Activated naive CD8-positive, alpha-beta T cell treated with anti-CD3 and anti-CD28 coated beads, Interleukin-2, amount 10 ng/mL, durations not matched to agents 7 days and 5 days (primary cell): Measurements from ENCODE around the gene NAALADL2. TPM values are rescaled to one million over a fixed set of nuclear protein-coding genes. Genes with fewer than 3 reads are reported as not detected.
"Not testable (repeated sequence)": the region's sequence is repeated elsewhere in the genome, so short reads cannot be mapped to it uniquely, and the experiment has no call there.

ENCODE experiments used
- ATAC-seq: fragments of 150-1000 bp; cut with Tn5 transposase; one replicate; pipeline ENCODE4 v1.10.0; 2021; ENCODE audit warnings: low read depth, moderate library complexity
- POLR2A ChIA-PET: fragments of 350-600 bp; sonication (Branson Sonifier 250); formaldehyde crosslinking; loops from one replicate; lab custom pipeline; 2021; ENCODE audit warnings: antibody characterized with exemption; lab: Charles Lee
- DNase-seq: peaks from one replicate; pipeline ENCODE4 v3.0.0; 2021
- H3K27ac Mint-ChIP-seq: one replicate; pipeline ENCODE4 v1.8.0; 2022; ENCODE audit warnings: mild to moderate bottlenecking, mixed read lengths
- H3K27me3 Mint-ChIP-seq: one replicate; pipeline ENCODE4 v1.8.0; 2022; ENCODE audit warnings: mild to moderate bottlenecking, moderate library complexity, mixed read lengths
- H3K36me3 Mint-ChIP-seq: one replicate; pipeline ENCODE4 v1.8.0; 2021; ENCODE audit warnings: mild to moderate bottlenecking, mixed read lengths
- H3K4me1 Mint-ChIP-seq: one replicate; pipeline ENCODE4 v1.8.0; 2021; ENCODE audit warnings: mixed read lengths
- H3K4me3 Mint-ChIP-seq: one replicate; pipeline ENCODE4 v1.8.0; 2022; ENCODE audit warnings: mild to moderate bottlenecking, moderate library complexity, mixed read lengths
- H3K9me3 Mint-ChIP-seq: one replicate; pipeline ENCODE4 v1.8.0; 2021; ENCODE audit warnings: mixed read lengths
- total RNA-seq, 2 experiments: library from RNA; stranded (reverse); gene quantifications; one replicate each; pipeline ENCODE4 v1.2.3, GENCODE V29; 2021

NAALADL2 gene
- total RNA-seq, 2 experiments from 2014 or later = not detected

DNA sequence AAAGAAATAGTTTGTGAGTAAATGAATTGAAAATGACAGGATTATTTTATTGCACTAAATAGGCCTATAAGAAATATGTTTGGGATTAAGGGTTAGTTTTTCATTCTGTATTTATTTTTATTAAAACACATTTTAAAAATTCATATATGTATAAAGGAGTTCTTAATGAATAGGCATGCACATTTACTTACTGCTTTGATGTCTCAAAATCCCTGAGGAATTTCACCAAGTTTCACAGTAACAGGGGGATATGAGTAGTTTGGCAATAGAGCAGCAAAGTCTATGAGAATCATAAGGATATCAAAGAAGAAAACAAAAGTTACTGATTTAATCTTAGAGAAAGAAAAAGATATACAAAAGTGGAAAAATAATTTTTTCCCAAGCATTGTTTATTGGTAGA is 411.7 kb downstream of the NAALADL2 start:
- Mint-ChIP-seq H3K4me1 (no peaks in the 10 kb centered on the region), H3K27me3 (no peaks in the 10 kb centered on the region), H3K27ac (no peak overlapping the region), H3K36me3 (no peaks in the 10 kb centered on the region), H3K4me3 (no peak overlapping the region), H3K9me3 (no peaks in the 10 kb centered on the region)
- DNase-seq = no peak
- ATAC-seq = no peak
- POLR2A ChIA-PET = no interaction called here

DNA sequence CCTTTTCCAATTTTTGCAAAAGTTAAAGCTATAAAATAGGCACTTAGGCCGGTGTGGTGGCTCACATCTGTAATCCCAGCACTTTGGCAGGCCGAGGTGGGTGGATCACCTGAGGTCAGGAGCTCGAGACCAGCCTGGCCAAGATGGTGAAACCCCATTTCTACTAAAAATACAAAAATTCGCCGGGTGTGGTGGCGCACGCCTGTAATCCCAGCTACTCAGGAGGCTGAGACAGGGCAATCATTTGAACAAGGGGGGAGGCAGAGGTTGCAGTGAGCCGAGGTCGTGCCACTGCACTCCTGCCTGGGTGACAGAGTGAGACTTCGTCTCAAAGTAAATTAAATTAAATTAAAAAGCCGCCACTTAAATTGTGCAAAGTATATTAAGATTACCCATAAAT is 412.3 kb downstream of the NAALADL2 start:
- H3K27ac Mint-ChIP-seq, ATAC-seq, H3K9me3 Mint-ChIP-seq, DNase-seq, H3K36me3 Mint-ChIP-seq, H3K4me3 Mint-ChIP-seq, POLR2A ChIA-PET, H3K27me3 Mint-ChIP-seq, H3K4me1 Mint-ChIP-seq: not testable (repeated sequence)

DNA sequence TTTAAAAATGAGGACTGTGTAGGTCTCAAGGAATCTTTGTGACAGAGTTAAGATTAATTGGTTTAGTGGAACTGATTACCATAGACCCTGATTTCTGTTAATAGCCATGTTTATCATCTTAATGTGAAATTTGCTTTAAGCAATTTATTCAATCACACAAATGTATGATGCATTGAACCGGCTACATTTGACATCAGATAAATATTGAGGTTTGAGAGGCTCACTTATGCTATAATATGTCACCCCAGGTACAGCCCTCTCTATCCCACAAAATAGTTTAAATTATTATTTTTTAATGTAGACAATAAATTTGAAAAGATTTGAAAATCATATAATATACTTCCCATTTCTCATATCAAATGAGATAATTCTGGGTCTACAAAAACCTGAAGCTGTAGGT is 413.3 kb downstream of the NAALADL2 start:
- Mint-ChIP-seq H3K27ac (no peak overlapping the region), H3K9me3 (no peaks in the 10 kb centered on the region), H3K4me1 (no peaks in the 10 kb centered on the region), H3K36me3 (no peaks in the 10 kb centered on the region), H3K4me3 (no peak overlapping the region), H3K27me3 (no peaks in the 10 kb centered on the region)
- ATAC-seq (no peak), DNase-seq (no peak)
- POLR2A ChIA-PET = no interaction called here

DNA sequence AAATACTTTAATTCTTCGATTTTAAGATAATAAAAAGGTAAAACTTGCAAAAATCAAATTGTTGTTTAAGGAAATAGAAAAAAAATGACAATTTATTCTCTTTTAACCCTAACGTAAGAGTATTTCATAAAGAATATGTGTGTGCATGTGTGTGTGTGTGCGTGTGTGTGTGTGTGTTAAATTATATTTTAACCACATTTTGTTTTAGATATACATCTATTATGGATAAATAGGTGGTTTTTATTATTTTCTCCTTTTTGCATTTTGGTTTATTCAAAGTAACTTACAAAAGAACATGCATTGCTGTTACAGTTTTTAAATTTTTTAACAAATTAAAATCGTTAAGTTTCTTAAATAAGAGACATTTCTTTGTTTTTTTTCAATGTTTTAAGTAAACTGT is 414.4 kb downstream of the NAALADL2 start:
- Mint-ChIP-seq H3K36me3 (no peaks in the 10 kb centered on the region), H3K4me1 (no peaks in the 10 kb centered on the region), H3K4me3 (no peak overlapping the region), H3K27ac (no peak overlapping the region), H3K9me3 (no peaks in the 10 kb centered on the region), H3K27me3 (no peaks in the 10 kb centered on the region)
- no peak for DNase-seq
- no peak for ATAC-seq
- POLR2A ChIA-PET = no interaction called here

DNA sequence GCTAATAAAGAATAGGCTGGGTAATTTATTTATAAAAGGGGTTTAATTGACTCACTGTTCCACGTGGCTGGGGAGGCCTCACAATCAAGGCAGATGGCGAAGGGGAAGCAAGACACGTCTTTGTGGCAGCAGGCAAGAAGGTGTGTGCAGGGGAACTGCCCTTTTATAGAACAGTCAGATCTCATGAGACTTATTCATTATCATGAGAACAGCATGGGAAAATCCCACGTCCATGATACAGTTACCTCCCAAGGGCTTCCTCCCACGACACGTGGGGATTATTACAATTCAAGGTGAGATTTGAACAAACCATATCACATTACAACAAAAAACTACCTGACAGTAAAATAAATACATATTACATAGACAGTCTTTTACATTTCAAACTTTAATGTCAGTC is 414.9 kb downstream of the NAALADL2 start:
- no peak for ATAC-seq
- no peak for DNase-seq
- Mint-ChIP-seq H3K9me3 (no peaks in the 10 kb centered on the region), H3K36me3 (no peaks in the 10 kb centered on the region), H3K4me1 (no peaks in the 10 kb centered on the region), H3K27ac (no peak overlapping the region), H3K27me3 (no peaks in the 10 kb centered on the region), H3K4me3 (no peak overlapping the region)
- POLR2A ChIA-PET = no interaction called here

DNA sequence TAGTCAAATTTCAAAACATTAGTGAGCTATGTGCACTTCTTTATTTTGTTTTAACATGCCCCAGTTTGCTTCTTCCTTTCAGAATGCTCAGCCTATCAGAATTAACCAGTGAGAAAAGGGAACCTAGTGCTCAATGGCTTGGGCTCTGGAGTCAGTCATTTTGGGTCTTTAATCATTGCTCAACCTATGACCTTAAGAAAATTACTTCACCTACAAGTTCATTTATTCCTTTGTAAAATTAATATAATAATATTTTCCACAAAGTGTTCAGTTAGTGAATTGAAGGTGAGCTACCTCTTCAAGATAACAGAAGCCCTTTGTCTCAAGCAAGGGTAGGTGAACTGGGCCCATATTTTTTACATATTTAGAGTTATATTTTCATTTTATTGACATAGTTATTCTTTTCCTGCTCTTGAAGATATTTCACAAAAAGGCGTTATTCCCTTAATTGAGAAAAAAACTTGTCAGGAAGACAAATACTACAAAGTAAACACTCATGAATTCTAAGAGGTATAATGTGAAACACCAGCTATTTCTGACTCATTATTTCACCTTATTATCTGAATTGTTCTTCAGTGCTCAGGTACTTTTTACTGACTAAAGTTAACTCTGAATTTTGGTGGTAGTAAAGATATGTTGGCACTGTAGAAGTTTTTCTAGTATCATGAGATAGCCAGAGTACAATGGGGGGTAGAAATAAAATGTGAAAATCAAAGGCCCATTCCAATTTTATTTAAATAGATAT is 415.5 kb downstream of the NAALADL2 start:
- no peaks in the 10 kb centered on the region for H3K36me3 Mint-ChIP-seq
- H3K27me3 Mint-ChIP-seq = no peaks in the 10 kb centered on the region
- DNase-seq (no peak), ATAC-seq (no peak)
- H3K9me3 Mint-ChIP-seq = no peaks in the 10 kb centered on the region
- no peaks in the 10 kb centered on the region for H3K4me1 Mint-ChIP-seq
- POLR2A ChIA-PET = no interaction called here
- no peak overlapping the region for H3K27ac Mint-ChIP-seq
- H3K4me3 Mint-ChIP-seq = no peak overlapping the region

DNA sequence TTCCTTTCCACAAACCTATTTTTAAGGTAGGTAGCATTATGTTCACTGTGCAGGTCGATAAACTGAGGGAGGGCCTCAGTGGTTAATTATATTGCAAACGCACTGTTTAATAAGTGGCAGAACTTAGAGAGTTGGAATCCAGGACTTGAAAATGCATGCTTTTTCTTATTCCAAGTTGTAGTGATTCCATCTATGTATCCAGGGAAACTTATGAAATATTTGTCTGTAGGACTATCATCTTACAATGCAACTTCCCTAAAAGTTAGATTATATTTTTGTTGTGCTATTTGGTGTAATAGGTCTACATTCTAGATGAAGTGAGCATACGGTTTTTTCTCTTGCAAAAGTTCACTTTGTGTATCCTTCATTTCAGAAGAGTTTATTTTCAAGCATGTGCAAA is 419.5 kb downstream of the NAALADL2 start:
- Mint-ChIP-seq H3K27me3 (no peaks in the 10 kb centered on the region), H3K4me3 (no peak overlapping the region), H3K9me3 (no peaks in the 10 kb centered on the region), H3K27ac (no peak overlapping the region), H3K36me3 (no peaks in the 10 kb centered on the region), H3K4me1 (no peaks in the 10 kb centered on the region)
- POLR2A ChIA-PET = no interaction called here
- DNase-seq (no peak), ATAC-seq (no peak)

DNA sequence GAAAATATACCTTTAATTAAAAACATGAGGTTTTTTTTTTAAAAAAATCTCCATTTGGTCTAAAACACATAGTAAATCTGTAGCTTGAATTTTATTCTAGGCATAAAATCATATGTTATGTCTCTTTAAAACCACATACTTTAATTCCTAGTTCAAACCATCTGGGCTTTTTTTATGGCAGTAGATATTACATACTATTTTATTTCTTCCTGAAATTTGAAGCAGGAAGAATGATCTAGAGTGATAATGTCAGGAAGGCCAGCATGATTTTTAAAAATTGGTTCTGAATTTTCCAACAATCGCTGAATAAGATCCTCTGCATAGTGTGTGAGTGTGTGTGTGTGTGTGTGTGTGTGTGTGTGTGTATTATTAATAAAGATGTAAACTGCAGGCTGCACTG is 420.3 kb downstream of the NAALADL2 start:
- no peak for ATAC-seq
- Mint-ChIP-seq H3K36me3 (no peaks in the 10 kb centered on the region), H3K4me1 (no peaks in the 10 kb centered on the region), H3K27ac (no peak overlapping the region), H3K4me3 (no peak overlapping the region), H3K27me3 (no peaks in the 10 kb centered on the region), H3K9me3 (no peaks in the 10 kb centered on the region)
- POLR2A ChIA-PET = no interaction called here
- no peak for DNase-seq

DNA sequence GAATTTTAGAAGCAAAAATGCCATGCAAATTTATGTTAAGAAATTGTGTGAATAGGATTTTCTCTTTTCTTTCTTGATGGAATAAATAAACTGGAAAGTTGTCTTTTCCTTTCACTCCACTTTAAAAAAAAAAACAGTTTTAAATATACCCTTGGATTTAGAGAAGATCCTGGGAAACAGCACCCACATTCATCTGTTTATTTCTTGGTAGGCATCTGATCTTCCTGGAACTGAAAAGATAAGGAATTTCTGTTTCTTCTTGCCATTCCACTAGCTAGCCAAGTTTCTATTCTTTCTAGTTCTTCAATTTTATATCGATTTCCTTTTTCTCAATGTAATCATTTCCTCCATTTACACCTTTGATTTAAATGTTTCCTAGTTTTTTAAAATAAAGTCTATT is 420.8 kb downstream of the NAALADL2 start:
- H3K36me3 Mint-ChIP-seq = no peaks in the 10 kb centered on the region
- no peak overlapping the region for H3K4me3 Mint-ChIP-seq
- DNase-seq (no peak), ATAC-seq (no peak)
- POLR2A ChIA-PET = no interaction called here
- no peaks in the 10 kb centered on the region for H3K4me1 Mint-ChIP-seq
- H3K27me3 Mint-ChIP-seq = no peaks in the 10 kb centered on the region
- H3K9me3 Mint-ChIP-seq = no peaks in the 10 kb centered on the region
- H3K27ac Mint-ChIP-seq = no peak overlapping the region

DNA sequence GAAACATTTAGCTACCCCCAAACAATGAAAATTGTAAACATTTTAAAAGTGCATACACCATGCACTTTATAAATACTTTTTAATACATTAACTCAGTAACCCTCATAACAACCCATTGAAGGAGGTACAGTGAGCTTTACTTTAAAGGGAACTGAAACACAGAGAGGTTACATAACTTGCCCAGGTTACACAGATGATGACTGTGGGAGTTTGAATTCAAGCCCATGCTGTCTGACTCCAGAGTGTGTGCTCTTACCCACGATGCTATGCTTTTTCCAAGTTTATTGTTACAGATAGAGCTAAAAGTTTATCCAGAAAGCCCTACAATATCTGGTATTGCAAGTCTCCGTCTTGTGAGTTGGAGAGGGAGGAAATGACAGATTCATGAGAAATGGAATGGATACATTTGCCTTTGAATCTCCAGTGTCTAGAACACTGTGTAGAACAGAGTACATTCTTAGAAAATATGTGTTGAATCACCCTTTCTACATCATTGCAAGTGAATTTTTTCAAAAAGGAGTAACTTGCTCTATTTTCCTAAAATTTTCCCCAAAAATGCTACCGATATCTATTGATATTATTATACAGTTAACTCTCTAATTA is 428.3 kb downstream of the NAALADL2 start:
- no peak for DNase-seq
- Mint-ChIP-seq H3K27ac (no peak overlapping the region), H3K36me3 (no peaks in the 10 kb centered on the region), H3K27me3 (no peaks in the 10 kb centered on the region), H3K4me1 (no peaks in the 10 kb centered on the region), H3K9me3 (no peaks in the 10 kb centered on the region), H3K4me3 (no peak overlapping the region)
- no peak for ATAC-seq
- POLR2A ChIA-PET = no interaction called here

DNA sequence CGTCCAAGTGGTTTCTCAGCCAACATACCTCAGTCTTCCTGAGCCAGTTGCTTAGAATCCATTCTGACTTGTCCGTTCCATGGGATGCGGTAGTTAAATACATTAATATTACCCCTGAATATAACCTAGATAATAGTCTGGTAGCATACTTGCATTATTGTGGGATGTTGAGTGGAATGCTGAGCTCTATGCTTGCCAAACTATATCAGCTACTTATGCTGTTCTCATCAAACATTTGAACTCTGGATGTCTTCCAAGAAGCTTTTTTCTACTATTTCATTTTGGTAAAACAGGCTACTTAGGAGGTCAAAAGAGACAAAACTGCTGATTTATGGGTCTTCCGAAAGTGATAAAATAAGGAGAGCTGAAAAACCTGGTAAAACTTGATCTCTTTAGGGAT is 429.5 kb downstream of the NAALADL2 start:
- no peak for ATAC-seq
- Mint-ChIP-seq H3K9me3 (no peaks in the 10 kb centered on the region), H3K4me3 (no peak overlapping the region), H3K4me1 (no peaks in the 10 kb centered on the region), H3K27me3 (no peaks in the 10 kb centered on the region), H3K36me3 (no peaks in the 10 kb centered on the region), H3K27ac (no peak overlapping the region)
- POLR2A ChIA-PET = no interaction called here
- no peak for DNase-seq

DNA sequence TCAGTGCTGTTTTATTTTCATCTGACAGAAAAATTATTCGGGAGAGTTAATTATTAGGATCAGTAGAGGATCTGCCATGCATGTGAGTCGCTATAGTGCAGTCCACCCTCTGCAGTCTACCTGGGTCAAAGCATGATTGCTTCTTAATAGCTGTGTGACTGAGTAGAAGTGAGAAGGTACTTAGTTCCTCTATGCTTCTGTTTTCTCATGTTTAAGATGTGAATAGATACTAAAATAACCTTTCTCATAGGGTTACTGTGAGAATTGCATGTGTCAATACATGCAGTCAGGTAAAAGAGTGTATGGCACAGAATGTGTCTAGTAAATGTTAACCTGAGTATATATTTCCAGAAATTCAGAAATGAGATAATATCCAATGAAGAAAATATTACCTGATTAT is 435.7 kb downstream of the NAALADL2 start:
- no peak overlapping the region for H3K27ac Mint-ChIP-seq
- no peaks in the 10 kb centered on the region for H3K36me3 Mint-ChIP-seq
- ATAC-seq (no peak), DNase-seq (no peak)
- no peaks in the 10 kb centered on the region for H3K9me3 Mint-ChIP-seq
- H3K4me1 Mint-ChIP-seq = no peaks in the 10 kb centered on the region
- no peak overlapping the region for H3K4me3 Mint-ChIP-seq
- no peaks in the 10 kb centered on the region for H3K27me3 Mint-ChIP-seq
- POLR2A ChIA-PET = no interaction called here

DNA sequence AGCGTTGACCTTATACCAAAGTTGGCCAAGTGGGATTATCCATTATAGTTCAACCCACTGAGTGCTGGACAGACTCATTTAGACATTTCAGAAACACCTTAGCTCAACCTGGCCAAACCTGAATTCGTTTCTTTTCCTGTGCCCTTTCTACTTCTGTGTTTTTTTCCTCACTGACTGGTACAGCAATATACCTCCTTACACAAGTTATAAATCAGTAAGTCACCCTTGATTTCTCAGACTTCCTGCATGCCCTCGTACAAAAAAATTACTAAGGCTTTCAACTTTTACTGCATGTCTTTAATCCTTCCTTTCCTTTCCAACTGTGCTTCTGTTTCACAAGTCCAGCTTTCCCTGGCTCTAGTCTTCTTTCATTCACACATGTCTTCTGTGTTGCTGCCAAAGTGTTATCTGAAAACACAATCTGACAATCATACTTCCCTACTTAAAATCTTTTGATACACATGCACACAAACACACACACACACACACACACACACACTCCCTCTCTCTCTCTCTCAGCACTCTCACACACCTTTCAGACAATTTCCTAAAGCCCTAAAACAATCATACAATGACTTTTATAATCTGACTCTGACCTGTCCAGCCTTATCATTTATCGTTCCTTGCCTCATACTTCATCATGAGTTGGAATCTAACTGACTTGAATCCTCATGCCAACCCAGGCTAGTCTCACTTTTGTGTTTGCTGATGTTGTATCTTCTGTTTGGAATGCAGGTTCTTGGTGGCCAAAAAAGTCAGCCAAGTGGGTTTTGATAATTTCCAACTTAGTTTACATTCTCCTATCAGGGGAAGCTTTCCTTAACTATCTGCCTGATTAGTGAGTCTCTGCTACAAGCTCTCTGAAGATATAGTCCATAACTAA is 436.4 kb downstream of the NAALADL2 start:
- Mint-ChIP-seq H3K9me3 (no peaks in the 10 kb centered on the region), H3K36me3 (no peaks in the 10 kb centered on the region), H3K4me3 (no peak overlapping the region), H3K4me1 (no peaks in the 10 kb centered on the region), H3K27me3 (no peaks in the 10 kb centered on the region), H3K27ac (no peak overlapping the region)
- ATAC-seq (no peak), DNase-seq (no peak)
- POLR2A ChIA-PET = no interaction called here

DNA sequence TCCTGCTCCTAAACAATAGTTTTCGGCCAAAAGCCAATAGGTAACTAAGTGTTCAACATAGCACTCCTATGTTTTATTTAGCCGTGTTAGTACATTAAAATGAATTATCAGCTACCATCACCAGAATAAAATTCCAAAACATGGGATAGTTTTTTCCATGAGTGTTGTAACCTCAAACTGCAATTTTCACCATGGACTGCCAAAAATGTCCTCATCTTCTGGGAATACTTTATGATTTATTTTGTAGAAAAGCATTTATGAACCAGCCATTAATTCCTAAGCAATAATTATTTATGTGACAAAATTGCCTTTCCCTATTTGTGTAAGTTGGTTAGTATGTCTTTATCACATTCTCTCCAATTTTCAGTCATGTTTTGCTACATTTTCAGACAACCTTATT is 438.1 kb downstream of the NAALADL2 start:
- POLR2A ChIA-PET = no interaction called here
- Mint-ChIP-seq H3K9me3 (peaks cover 1% of the 10 kb centered on the region), H3K4me3 (no peak overlapping the region), H3K27ac (no peak overlapping the region), H3K36me3 (no peaks in the 10 kb centered on the region), H3K4me1 (no peaks in the 10 kb centered on the region), H3K27me3 (no peaks in the 10 kb centered on the region)
- ATAC-seq (no peak), DNase-seq (no peak)
